Glutamatergic neuron (in vitro differentiated cells): ENCODE results near the gene COPS3. TPM values are rescaled to one million over a fixed set of nuclear protein-coding genes. Genes with fewer than 3 reads are reported as not detected.

Source experiments
- DNase-seq: peaks from one replicate; pipeline ENCODE4 v3.0.0; 2022
- H3K27ac Mint-ChIP-seq: one replicate; pipeline ENCODE4 v1.8.0; 2020; ENCODE audit warnings: mild to moderate bottlenecking, mixed read lengths, inconsistent platforms; ENCODE audit not compliant: unreplicated experiment
- H3K27me3 Mint-ChIP-seq: one replicate; pipeline ENCODE4 v1.8.0; 2020; ENCODE audit warnings: mild to moderate bottlenecking, moderate library complexity, mixed read lengths, inconsistent platforms; ENCODE audit not compliant: unreplicated experiment
- H3K36me3 Mint-ChIP-seq: one replicate; pipeline ENCODE4 v1.8.0; 2020; ENCODE audit warnings: mild to moderate bottlenecking, mixed read lengths, inconsistent platforms; ENCODE audit not compliant: unreplicated experiment
- H3K4me1 Mint-ChIP-seq: one replicate; pipeline ENCODE4 v1.8.0; 2020; ENCODE audit warnings: mild to moderate bottlenecking, low read depth, mixed read lengths, inconsistent platforms; ENCODE audit not compliant: unreplicated experiment
- H3K4me3 Mint-ChIP-seq: one replicate; pipeline ENCODE4 v1.8.0; 2020; ENCODE audit warnings: mild to moderate bottlenecking, mixed read lengths, inconsistent platforms; ENCODE audit not compliant: unreplicated experiment
- H3K9me3 Mint-ChIP-seq: one replicate; pipeline ENCODE4 v1.8.0; 2020; ENCODE audit warnings: mild to moderate bottlenecking, moderate library complexity, mixed read lengths, inconsistent platforms; ENCODE audit not compliant: unreplicated experiment
- CTCF ChIP-seq: fragments of 200-600 bp; sonication (generic); IDR thresholded peaks from one replicate; pipeline ENCODE4 v1.5.0; 2021; ENCODE audit not compliant: partially characterized antibody, unreplicated experiment
- total RNA-seq: library from RNA; stranded (reverse); fragmentation: NEBNext Ultra II Directional; extraction: Animal tissue kit (Norgen Biotek cat#: 25700); gene quantifications from one replicate; pipeline ENCODE4 v1.2.1, GENCODE V29; 2021; ENCODE audit not compliant: unreplicated experiment

COPS3 gene
- total RNA-seq, 1 donor from 2014 or later, result 71.7 TPM

DNA sequence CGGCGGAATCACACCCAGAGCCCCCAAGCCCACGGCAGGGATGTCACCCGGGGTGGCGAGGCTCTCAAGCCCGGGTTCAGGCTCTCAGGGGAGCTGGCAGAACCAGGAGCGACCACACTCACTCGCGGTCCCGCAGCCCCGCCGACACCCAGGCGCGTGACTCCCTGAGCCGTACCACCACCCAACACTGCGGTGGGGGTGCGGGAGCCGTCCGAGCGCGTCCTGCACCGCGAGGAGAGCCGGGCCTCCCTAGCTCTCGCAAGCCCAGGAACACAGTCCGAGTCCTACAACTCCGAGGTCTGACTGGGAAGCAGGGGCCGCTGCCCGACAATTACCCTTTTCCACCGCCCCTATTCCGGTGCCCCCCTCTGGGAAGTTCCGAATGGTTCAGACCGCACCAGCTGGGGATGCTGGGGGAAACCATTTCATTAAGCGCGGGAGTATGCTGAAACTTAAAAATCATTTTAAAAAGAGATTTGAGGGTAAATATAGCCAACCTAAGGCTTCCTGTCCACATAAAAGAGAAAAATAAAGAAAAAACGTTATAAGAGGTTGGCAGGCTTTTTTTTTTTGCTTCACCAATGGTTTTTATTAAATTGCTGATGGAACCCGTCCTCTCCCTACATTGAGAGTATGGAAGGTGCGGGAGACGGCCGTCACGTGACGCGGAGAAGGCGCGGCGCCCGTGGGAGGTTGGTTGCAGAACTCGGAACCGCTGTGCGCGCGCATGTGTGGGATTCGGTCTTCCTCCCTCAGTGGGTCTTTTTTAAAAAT is 43.8 kb downstream of the COPS3 start, which contains the start of gene FLCN:
Gene FLCN (minus strand): TSS at position 143 of the 774 bp plus-strand sequence. CDS start 9,031 bp downstream, outside the sequence.
- peaks cover 16% of the 10 kb centered on the region for H3K27me3 Mint-ChIP-seq
- no peak for TF ChIP-seq CTCF
- peaks cover 19% of the 10 kb centered on the region for H3K4me1 Mint-ChIP-seq
- peak; percentile 81 for DNase-seq
- peak within 1 kb of the TSS; percentile 100 for H3K27ac Mint-ChIP-seq
- H3K4me3 Mint-ChIP-seq, result peak within 1 kb of the TSS; percentile 100
- H3K9me3 Mint-ChIP-seq, result peaks cover 3% of the 10 kb centered on the region
- no peaks in the 10 kb centered on the region for H3K36me3 Mint-ChIP-seq

DNA sequence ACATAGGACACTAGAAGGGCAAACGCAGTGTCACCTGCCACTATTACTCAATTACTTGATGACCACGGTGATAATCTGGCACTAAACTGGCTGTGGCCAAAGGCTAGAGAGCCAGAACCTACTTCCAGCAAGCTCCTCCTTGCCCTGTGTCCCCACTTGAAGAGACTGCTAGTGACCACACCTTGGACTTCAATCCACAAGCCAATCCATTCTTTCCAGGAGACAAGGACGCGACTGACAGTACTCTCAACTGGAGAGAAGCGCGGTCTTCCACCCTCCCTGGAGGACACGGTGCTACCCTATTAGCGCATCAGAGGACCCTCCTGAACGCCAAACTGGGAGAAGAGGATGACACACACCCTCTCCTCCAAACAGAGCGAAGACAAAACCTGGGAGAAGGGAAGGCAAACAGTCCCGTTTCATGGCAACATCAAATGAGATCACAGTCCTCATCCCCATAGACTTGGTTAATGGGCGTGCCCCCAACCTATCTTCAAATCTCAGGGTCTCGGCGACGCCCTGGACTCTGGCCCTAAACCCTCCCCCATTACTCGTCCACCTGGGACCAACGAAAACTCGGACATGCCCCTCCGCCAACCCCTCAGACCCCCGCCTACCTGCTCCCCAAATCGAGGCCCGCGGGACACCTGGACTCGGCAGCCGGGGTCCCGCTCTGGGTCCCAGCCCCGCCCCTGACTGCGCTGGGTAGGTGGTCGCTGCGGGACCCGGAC is 44.6 kb downstream of the COPS3 start:
- peaks cover 26% of the 10 kb centered on the region for H3K4me1 Mint-ChIP-seq
- peak; percentile 47 for DNase-seq
- no peaks in the 10 kb centered on the region for H3K36me3 Mint-ChIP-seq
- H3K27me3 Mint-ChIP-seq, result peaks cover 14% of the 10 kb centered on the region
- peak overlapping the region; percentile 100 for H3K27ac Mint-ChIP-seq
- peak overlapping the region; percentile 100 for H3K4me3 Mint-ChIP-seq
- no peak for TF ChIP-seq CTCF
- H3K9me3 Mint-ChIP-seq, result peaks cover 3% of the 10 kb centered on the region

DNA sequence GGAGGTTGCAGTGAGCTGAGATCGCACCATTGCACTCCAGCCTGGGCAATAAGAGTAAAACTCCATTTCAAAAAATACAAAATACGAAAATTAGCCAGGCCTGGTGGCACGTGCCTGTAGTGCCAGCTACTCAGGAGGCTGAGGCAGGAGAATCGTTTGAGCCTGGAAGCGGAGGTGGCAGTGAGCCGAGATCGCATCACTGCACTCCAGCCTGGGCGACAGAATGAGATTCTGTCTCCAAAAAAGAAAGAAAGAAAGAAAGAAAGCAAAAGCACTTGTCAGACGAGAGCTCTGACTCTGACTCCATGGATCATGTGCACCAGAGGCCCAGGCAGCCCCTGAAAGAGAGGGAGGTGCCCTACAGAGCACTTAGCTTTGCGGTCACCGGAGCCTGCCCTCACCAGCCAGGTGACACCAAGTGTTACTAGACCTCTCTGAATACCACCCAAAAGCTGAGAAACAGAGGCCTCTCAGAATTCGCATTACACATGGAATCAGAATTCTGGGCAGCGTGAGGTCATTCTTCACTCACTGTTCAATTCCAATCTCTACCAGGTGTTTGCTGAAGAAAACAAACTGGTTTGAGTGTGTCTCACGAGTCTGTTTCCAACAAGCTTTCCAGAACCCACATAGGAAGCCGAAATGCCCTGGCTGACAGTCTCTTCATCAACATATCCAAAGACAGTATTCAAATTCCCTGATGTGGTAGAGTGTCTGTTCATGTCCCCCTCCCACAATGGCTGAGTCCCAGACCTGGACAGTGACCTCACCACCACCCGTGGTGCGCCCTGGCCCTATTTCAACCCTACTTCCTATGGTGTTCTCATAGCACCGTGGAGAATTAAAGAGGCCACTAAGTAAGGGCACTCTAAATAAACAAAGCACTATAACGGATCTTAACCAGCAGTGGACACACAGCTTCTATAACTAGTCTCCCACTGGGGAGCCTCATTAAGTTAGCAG is 45.6 kb downstream of the COPS3 start:
- H3K4me1 Mint-ChIP-seq, result peaks cover 26% of the 10 kb centered on the region
- peak overlapping the region; percentile 100 for H3K27ac Mint-ChIP-seq
- DNase-seq, result no peak
- H3K9me3 Mint-ChIP-seq, result peaks cover 4% of the 10 kb centered on the region
- no peak for TF ChIP-seq CTCF
- H3K27me3 Mint-ChIP-seq, result peaks cover 14% of the 10 kb centered on the region
- H3K4me3 Mint-ChIP-seq, result peak overlapping the region; percentile 100
- no peaks in the 10 kb centered on the region for H3K36me3 Mint-ChIP-seq

DNA sequence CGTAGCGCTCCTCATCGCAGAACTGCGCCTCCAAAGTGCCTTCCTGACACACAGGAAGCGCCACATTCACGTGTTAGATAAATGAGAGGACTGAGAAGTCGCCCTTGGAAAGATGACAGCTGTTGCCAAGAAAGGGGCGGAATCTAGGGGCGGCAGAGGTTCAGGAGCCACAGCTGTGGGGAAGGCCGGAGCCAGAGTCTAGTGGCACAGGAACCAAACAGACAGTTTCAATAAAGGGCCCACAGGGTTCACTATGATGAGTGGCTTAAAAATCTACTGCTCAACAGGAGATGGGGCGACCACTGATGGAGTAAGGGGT is 48.8 kb downstream of the COPS3 start:
- peaks cover 15% of the 10 kb centered on the region for H3K27me3 Mint-ChIP-seq
- H3K36me3 Mint-ChIP-seq, result peaks cover 6% of the 10 kb centered on the region
- H3K4me1 Mint-ChIP-seq, result peaks cover 31% of the 10 kb centered on the region
- peaks cover 4% of the 10 kb centered on the region for H3K9me3 Mint-ChIP-seq
- no peak for DNase-seq
- no peak for TF ChIP-seq CTCF
- peak overlapping the region; percentile 71 for H3K4me3 Mint-ChIP-seq
- H3K27ac Mint-ChIP-seq, result peak overlapping the region; percentile 83
